K562 (cell line): ENCODE measurements around the gene CNTRL. TPM values are rescaled to one million over a fixed set of nuclear protein-coding genes. Genes with fewer than 3 reads are reported as not detected.

Experiments
- ADNP ChIP-seq: fragments of 200-800 bp; sonication (Bioruptor generic); IDR thresholded peaks from 2 replicates; pipeline ENCODE4 v1.6.1; 2016; ENCODE audit warnings: missing genetic modification characterization, missing compliant biosample characterization
- ARID1B ChIP-seq: fragments of 450-650 bp; IDR thresholded peaks from 2 replicates; pipeline ENCODE4 v1.6.1; 2016; ENCODE audit warnings: antibody characterized with exemption, mild to moderate bottlenecking, inconsistent platforms
- ARNT ChIP-seq, 2 experiments: fragments of 450-650 bp; IDR thresholded peaks; 2 replicates each; pipeline ENCODE4 v1.6.1; 2016; ENCODE audit warnings: mild to moderate bottlenecking in 1 of 2
- BRD4 ChIP-seq: fragments of 200-600 bp; sonication (generic); IDR thresholded peaks from 2 replicates; pipeline ENCODE4 v1.6.1; 2017; ENCODE audit warnings: inconsistent platforms
- MYC ChIP-seq, 2 experiments: fragments of 250-450 bp in 1 of 2; sonication (Bioruptor Pico) in 1 of 2; IDR thresholded peaks; 2 replicates each; pipeline versions ENCODE4 v1.5.1 to v1.6.1; 2012 to 2021; ENCODE audit warnings: low read depth in 2 of 2, borderline replicate concordance in 1 of 2, improper control_type of control experiment in 1 of 2, low read length in 1 of 2, mild to moderate bottlenecking in 1 of 2, moderate library complexity in 1 of 2
- RB1 ChIP-seq: fragments of 450-650 bp; IDR thresholded peaks from 2 replicates; pipeline ENCODE4 v1.6.1; 2017; ENCODE audit warnings: low read depth, mild to moderate bottlenecking
- RBM14 ChIP-seq: fragments of 200-400 bp; formaldehyde crosslinking; IDR thresholded peaks from 2 replicates; pipeline ENCODE4 v1.6.1; 2018; ENCODE audit warnings: low read depth, mild to moderate bottlenecking, low read length, moderate library complexity, borderline replicate concordance; ENCODE audit not compliant: insufficient read depth
- RBM25 ChIP-seq: fragments of 200-400 bp; formaldehyde crosslinking; IDR thresholded peaks from 2 replicates; pipeline ENCODE4 v1.6.1; 2018; ENCODE audit warnings: low read length, low read depth, moderate library complexity; ENCODE audit not compliant: severe bottlenecking
- RUNX1 ChIP-seq: sonication (generic); IDR thresholded peaks from 2 replicates; pipeline ENCODE4 v1.6.1; 2016; ENCODE audit warnings: antibody characterized with exemption, low read depth
- SIRT6 ChIP-seq: IDR thresholded peaks from one replicate; pipeline ENCODE4 v1.6.1; 2012; ENCODE audit warnings: low read depth, mild to moderate bottlenecking, control low read depth, inconsistent platforms, low read length, moderate library complexity
- SMARCB1 ChIP-seq: IDR thresholded peaks from 2 replicates; pipeline ENCODE4 v1.6.1; 2011; ENCODE audit warnings: improper control_type of control experiment, low read depth; ENCODE audit not compliant: insufficient read length
- ZNF12 ChIP-seq: sonication (generic); formaldehyde crosslinking; IDR thresholded peaks from 2 replicates; pipeline ENCODE4 v1.4.0; 2020; ENCODE audit warnings: mild to moderate bottlenecking, missing genetic modification reagents
- ZNF140 ChIP-seq: fragments of 250-450 bp; sonication (Bioruptor Pico); IDR thresholded peaks from 2 replicates; pipeline ENCODE4 v1.8.0; 2021; ENCODE audit warnings: moderate library complexity, mild to moderate bottlenecking, inconsistent platforms
- ZNF589 ChIP-seq: fragments of 200-800 bp; sonication (Bioruptor generic); IDR thresholded peaks from 2 replicates; pipeline ENCODE4 v1.6.1; 2016; ENCODE audit warnings: low read depth, missing genetic modification characterization, missing compliant biosample characterization
- ZNF707 ChIP-seq: fragments of 250-450 bp; sonication (Bioruptor Pico); conservative IDR thresholded peaks from 2 replicates; pipeline ENCODE4 v1.8.0; 2022; ENCODE audit warnings: inconsistent platforms, mild to moderate bottlenecking, moderate library complexity
- polyA plus RNA-seq, 8 experiments: library from polyadenylated mRNA; depleted of rRNA in 4 of 8; stranded (reverse) in 5 of 8; unstranded in 3 of 8; fragments of >200 nt; fragmentation: Nextera tagmentation in 2 of 8; fragmentation: Illumina TruSeq in 1 of 8; extraction: Ambion mirVana in 2 of 8; extraction: Trizol in 1 of 8; gene quantifications; 2 replicates each; pipeline versions ENCODE4 v1.2.1 to v1.2.3, GENCODE V29; 2011 to 2014; ENCODE audit warnings: inconsistent platforms in 1 of 8, missing spikeins in 1 of 8
- total RNA-seq, 7 experiments: library from RNA; depleted of rRNA in 6 of 7; stranded (reverse); fragments of >200 nt in 6 of 7; fragmentation: Illumina TruSeq in 2 of 7; extraction: Trizol in 2 of 7; gene quantifications; 2 replicates each; pipeline versions ENCODE4 v1.2.1 to v1.2.3, GENCODE V29; 2011 to 2021; ENCODE audit warnings: low replicate concordance in 1 of 7
- TF ChIP-seq, protein P1 (sequence below): sonication (generic); formaldehyde crosslinking; IDR thresholded peaks from 2 replicates; pipeline ENCODE4 v1.8.0; 2023; ENCODE audit warnings: mild to moderate bottlenecking, missing genetic modification reagents
- TF ChIP-seq, protein P2 (sequence below): fragments of 450-650 bp; IDR thresholded peaks from 2 replicates; pipeline ENCODE4 v1.6.1; 2016; ENCODE audit warnings: low read depth, mild to moderate bottlenecking, moderate library complexity
- TF ChIP-seq, protein P3 (sequence below): fragments of 250-450 bp; sonication (Bioruptor Pico); IDR thresholded peaks from 2 replicates; pipeline ENCODE4 v1.4.0; 2020; ENCODE audit warnings: mild to moderate bottlenecking, moderate library complexity, borderline replicate concordance

The CNTRL gene
- total and polyA plus RNA-seq, 9 of the 15 experiments (the other 6 are each of a cell fraction or from before 2014, with no cell fraction given): 9.2 to 28.9 (median 20.5) TPM

DNA sequence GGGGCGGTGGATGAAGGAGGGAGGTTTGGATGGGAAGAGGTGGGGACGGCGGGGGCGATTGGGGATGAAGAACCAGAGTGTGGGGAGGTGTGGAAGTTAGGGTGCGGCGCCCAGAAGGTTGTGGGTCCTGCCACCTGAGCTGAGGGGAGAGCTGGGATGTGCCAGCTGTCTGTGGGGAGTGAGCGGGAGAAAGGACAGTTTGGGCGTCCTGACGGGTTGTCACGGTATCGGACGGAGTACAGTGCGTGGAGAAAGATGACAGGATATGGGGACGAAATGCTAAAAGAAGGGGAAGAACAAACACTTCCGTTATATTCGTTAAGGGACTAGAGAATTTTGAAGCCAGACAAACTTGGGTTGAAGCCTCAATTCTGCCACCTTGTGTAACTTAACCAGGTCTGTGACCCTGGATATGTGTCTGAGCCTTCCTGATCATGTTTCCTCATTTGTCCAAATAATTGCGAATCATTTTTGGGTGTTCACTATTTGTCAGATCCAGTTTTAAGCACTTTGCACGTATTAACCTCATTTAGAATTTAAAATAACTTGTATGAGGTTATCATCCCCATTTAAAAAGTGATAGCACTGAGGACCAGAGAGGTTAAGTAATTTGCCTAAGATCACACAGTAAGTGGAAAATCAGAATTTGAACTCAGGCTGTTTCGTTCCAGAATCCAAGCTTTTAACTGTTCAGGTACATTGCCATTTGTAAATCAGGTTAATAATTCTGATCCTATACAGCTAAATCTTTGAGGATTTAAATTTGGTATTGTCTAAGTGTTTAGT lies 689 bp downstream of the CNTRL start (continued):
- TF ChIP-seq, protein P1, sequence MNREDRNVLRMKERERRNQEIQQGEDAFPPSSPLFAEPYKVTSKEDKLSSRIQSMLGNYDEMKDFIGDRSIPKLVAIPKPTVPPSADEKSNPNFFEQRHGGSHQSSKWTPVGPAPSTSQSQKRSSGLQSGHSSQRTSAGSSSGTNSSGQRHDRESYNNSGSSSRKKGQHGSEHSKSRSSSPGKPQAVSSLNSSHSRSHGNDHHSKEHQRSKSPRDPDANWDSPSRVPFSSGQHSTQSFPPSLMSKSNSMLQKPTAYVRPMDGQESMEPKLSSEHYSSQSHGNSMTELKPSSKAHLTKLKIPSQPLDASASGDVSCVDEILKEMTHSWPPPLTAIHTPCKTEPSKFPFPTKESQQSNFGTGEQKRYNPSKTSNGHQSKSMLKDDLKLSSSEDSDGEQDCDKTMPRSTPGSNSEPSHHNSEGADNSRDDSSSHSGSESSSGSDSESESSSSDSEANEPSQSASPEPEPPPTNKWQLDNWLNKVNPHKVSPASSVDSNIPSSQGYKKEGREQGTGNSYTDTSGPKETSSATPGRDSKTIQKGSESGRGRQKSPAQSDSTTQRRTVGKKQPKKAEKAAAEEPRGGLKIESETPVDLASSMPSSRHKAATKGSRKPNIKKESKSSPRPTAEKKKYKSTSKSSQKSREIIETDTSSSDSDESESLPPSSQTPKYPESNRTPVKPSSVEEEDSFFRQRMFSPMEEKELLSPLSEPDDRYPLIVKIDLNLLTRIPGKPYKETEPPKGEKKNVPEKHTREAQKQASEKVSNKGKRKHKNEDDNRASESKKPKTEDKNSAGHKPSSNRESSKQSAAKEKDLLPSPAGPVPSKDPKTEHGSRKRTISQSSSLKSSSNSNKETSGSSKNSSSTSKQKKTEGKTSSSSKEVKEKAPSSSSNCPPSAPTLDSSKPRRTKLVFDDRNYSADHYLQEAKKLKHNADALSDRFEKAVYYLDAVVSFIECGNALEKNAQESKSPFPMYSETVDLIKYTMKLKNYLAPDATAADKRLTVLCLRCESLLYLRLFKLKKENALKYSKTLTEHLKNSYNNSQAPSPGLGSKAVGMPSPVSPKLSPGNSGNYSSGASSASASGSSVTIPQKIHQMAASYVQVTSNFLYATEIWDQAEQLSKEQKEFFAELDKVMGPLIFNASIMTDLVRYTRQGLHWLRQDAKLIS (CRISPR knock-in tag): 0 out of 2 replicates have a peak, but pooled peaks have one; percentile 7
- TF ChIP-seq ZNF707 (CRISPR knock-in tag) (no peak), RB1 (no peak), ZNF12 (CRISPR knock-in tag) (0 out of 2 replicates have a peak, but pooled peaks have one; percentile 30), RUNX1 (no peak), ARID1B (0 out of 2 replicates have a peak, but pooled peaks have one; percentile 52), ZNF589 (peak; percentile 24; the same call in 1 of the 2 replicates), MYC (IDR thresholded peaks at IDR 0.05; ENCODE audit: low read depth, low read length) (no peak), MYC (CRISPR knock-in tag; IDR thresholded peaks at IDR 0.05; ENCODE audit: borderline replicate concordance, low read depth) (no peak), ADNP (tag) (peak; percentile 96), SMARCB1 (no peak), SIRT6 (no peak), RBM14 (no peak), RBM25 (peak; percentile 100), ARNT (IDR thresholded peaks at IDR 0.05) (peak in 1 of 2 experiments; percentile 16; a peak in 1 of 4 replicates), ZNF140 (no peak), BRD4 (0 out of 2 replicates have a peak, but pooled peaks have one; percentile 23)
- TF ChIP-seq, protein P2, sequence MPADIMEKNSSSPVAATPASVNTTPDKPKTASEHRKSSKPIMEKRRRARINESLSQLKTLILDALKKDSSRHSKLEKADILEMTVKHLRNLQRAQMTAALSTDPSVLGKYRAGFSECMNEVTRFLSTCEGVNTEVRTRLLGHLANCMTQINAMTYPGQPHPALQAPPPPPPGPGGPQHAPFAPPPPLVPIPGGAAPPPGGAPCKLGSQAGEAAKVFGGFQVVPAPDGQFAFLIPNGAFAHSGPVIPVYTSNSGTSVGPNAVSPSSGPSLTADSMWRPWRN: no peak
- TF ChIP-seq, protein P3, sequence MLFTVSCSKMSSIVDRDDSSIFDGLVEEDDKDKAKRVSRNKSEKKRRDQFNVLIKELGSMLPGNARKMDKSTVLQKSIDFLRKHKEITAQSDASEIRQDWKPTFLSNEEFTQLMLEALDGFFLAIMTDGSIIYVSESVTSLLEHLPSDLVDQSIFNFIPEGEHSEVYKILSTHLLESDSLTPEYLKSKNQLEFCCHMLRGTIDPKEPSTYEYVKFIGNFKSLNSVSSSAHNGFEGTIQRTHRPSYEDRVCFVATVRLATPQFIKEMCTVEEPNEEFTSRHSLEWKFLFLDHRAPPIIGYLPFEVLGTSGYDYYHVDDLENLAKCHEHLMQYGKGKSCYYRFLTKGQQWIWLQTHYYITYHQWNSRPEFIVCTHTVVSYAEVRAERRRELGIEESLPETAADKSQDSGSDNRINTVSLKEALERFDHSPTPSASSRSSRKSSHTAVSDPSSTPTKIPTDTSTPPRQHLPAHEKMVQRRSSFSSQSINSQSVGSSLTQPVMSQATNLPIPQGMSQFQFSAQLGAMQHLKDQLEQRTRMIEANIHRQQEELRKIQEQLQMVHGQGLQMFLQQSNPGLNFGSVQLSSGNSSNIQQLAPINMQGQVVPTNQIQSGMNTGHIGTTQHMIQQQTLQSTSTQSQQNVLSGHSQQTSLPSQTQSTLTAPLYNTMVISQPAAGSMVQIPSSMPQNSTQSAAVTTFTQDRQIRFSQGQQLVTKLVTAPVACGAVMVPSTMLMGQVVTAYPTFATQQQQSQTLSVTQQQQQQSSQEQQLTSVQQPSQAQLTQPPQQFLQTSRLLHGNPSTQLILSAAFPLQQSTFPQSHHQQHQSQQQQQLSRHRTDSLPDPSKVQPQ (CRISPR knock-in tag): no peak
